MM.1S (cell line): ENCODE measurements around the gene NSMF.

Source experiments
- CTCF ChIP-seq: fragments of 300-600 bp; sonication (generic); IDR thresholded peaks from 2 replicates; pipeline ENCODE4 v1.5.1; 2016; ENCODE audit warnings: antibody characterized with exemption, low read length, mixed read lengths
- EZH2phosphoT487 ChIP-seq: fragments of 300-600 bp; sonication (generic); IDR thresholded peaks from 2 replicates; pipeline ENCODE4 v1.6.1; 2018; ENCODE audit warnings: antibody characterized with exemption, low read length

GRCh38 chr9:137487454-137488326 lies 28.6 kb upstream of the NSMF start:
- TF ChIP-seq CTCF (no peak), EZH2phosphoT487 (no peak)
